HG03025 (cell line): Measurements from ENCODE around the gene ACSL1.
"Not testable (repeated sequence)": the region's sequence is repeated elsewhere in the genome, so short reads cannot be mapped to it uniquely, and the experiment has no call there.

Experiments used
- ATAC-seq: cut with Tn5 transposase; IDR thresholded peaks from one replicate; pipeline ENCODE4 v1.9.1; 2021; ENCODE audit warnings: mild to moderate bottlenecking, moderate library complexity; ENCODE audit not compliant: unreplicated experiment, low FRiP score

Gene ACSL1

GRCh38 chr4:184763150-184763780 is 62.5 kb downstream of the ACSL1 start:
- no peak for ATAC-seq

GRCh38 chr4:184762100-184762499 is 63.7 kb downstream of the ACSL1 start:
- ATAC-seq = no peak

- no peak for ATAC-seq
These were observed 65.1 kb downstream of the ACSL1 start for GRCh38 chr4:184760681-184761080.

GRCh38 chr4:184757810-184758209 is 68.0 kb downstream of the ACSL1 start:
- ATAC-seq = no peak

GRCh38 chr4:184756399-184756798 is 69.4 kb downstream of the ACSL1 start:
- ATAC-seq = no peak

- no peak for ATAC-seq
These were observed 70.5 kb downstream of the ACSL1 start for GRCh38 chr4:184755278-184755677.

- ATAC-seq = no peak
These were observed 73.1 kb downstream of the ACSL1 start for GRCh38 chr4:184752496-184753275.

- no peak for ATAC-seq
These were observed 74.2 kb downstream of the ACSL1 start for GRCh38 chr4:184751585-184751956.

GRCh38 chr4:184750926-184751584 is 74.7 kb downstream of the ACSL1 start:
- ATAC-seq = no peak

GRCh38 chr4:184748251-184748652 is 77.5 kb downstream of the ACSL1 start:
- no peak for ATAC-seq

- ATAC-seq = no peak
These were observed 78.5 kb downstream of the ACSL1 start for GRCh38 chr4:184747034-184747830.

- no peak for ATAC-seq
These were observed 79.7 kb downstream of the ACSL1 start for GRCh38 chr4:184745831-184746795.

GRCh38 chr4:184744236-184744635 is 81.5 kb downstream of the ACSL1 start:
- no peak for ATAC-seq

- ATAC-seq = no peak
These were observed 82.1 kb downstream of the ACSL1 start for GRCh38 chr4:184743650-184744049.

GRCh38 chr4:184741651-184742050 is 84.1 kb downstream of the ACSL1 start:
- not testable (repeated sequence) for ATAC-seq

- no peak for ATAC-seq
These were observed 84.8 kb downstream of the ACSL1 start for GRCh38 chr4:184740980-184741391.

- ATAC-seq = not testable (repeated sequence)
These were observed 86.2 kb downstream of the ACSL1 start for GRCh38 chr4:184739575-184739974.

GRCh38 chr4:184734758-184735157 is 91.0 kb downstream of the ACSL1 start:
- no peak for ATAC-seq

GRCh38 chr4:184733654-184734524 is 91.9 kb downstream of the ACSL1 start, which contains the start of gene CENPU:
Gene CENPU, minus strand, starts transcription at chr4:184734096. Its CDS starts 34 bp downstream, at chr4:184734062.
- peak; percentile 94 for ATAC-seq
